K562 (cell line): Measurements from ENCODE around the gene ROBO1. TPM values are rescaled to one million over a fixed set of nuclear protein-coding genes. Genes with fewer than 3 reads are reported as not detected.

Experiments used
- ATAC-seq: fragments of 200-7000 bp; cut with Tn5 transposase; 3 replicates; pipeline ENCODE4 v1.9.1; 2020; ENCODE audit warnings: moderate library complexity
- BruUV-seq: library from RNA; stranded (reverse); fragments of 400-500 nt; replicated peaks from 2 replicates; lab custom pipeline; 2021; lab: Mats Ljungman, UMichigan
- CTCF ChIA-PET: fragments of 300-600 bp; formaldehyde crosslinking; extraction: SDS; loops from one replicate; lab custom pipeline; 2021; ENCODE audit warnings: low intra/inter-chr PET ratio; lab: Yijun Ruan, JAX
- POLR2A ChIA-PET: fragments of 300-600, 350-650 bp; sonication (Branson Sonifier 250); formaldehyde crosslinking; extraction: SDS; loops from one replicate; lab custom pipeline; 2021; ENCODE audit warnings: antibody characterized with exemption, inconsistent platforms; lab: Yijun Ruan, JAX
- DNase-seq, 4 experiments: peaks; one replicate each; pipeline versions ENCODE4 v3.0.0 to v3.0.0-alpha.2; 2011 to 2018; ENCODE audit warnings: low spot score in 3 of 4, mixed read lengths in 3 of 4; ENCODE audit errors: extremely low read depth in 1 of 4
- FAIRE-seq: peaks from 2 replicates; lab custom pipeline; 2011; peaks lifted over from hg19 to GRCh38; lab: Jason Lieb, UNC
- H2AFZ ChIP-seq: 2 replicates; pipeline ENCODE4 v1.6.0; 2011; ENCODE audit warnings: low read depth, low read length, control low read depth, inconsistent platforms
- H3K27ac ChIP-seq: fragments of 200-600 bp; 3 replicates; pipeline ENCODE4 v1.8.0; 2011; ENCODE audit warnings: low read depth, mild to moderate bottlenecking, control low read depth, inconsistent platforms, low read length, moderate library complexity, mixed read lengths; ENCODE audit errors: extremely low read depth
- H3K27me3 ChIP-seq, 2 experiments: fragments of 300-600 bp in 1 of 2; 2 replicates in 1 of 2; 3 replicates in 1 of 2; pipeline versions ENCODE4 v1.6.0 to v1.8.0; 2011; ENCODE audit warnings: inconsistent platforms in 2 of 2, low read length in 2 of 2, mild to moderate bottlenecking in 1 of 2, mixed read lengths in 1 of 2, moderate library complexity in 1 of 2; ENCODE audit not compliant: control insufficient read depth in 2 of 2, insufficient read depth in 2 of 2
- H3K36me3 ChIP-seq: fragments of 300-600 bp; 3 replicates; pipeline ENCODE4 v1.8.0; 2011; ENCODE audit warnings: mild to moderate bottlenecking, low read length, inconsistent platforms; ENCODE audit not compliant: control insufficient read depth, insufficient read depth
- H3K4me1 ChIP-seq, 2 experiments: fragments of 200-600 bp in 1 of 2; replicated peaks in 1 of 2; 2 replicates in 1 of 2; 3 replicates in 1 of 2; pipeline versions ENCODE4 v1.5.1 to v1.8.0; 2011; ENCODE audit warnings: inconsistent platforms in 2 of 2, low read length in 2 of 2, mild to moderate bottlenecking in 1 of 2, mixed read lengths in 1 of 2, moderate library complexity in 1 of 2; ENCODE audit not compliant: control insufficient read depth in 2 of 2, insufficient read depth in 2 of 2
- H3K4me2 ChIP-seq: 2 replicates; pipeline ENCODE4 v1.6.1; 2011; ENCODE audit warnings: low read length, control low read depth, inconsistent platforms, mixed read lengths; ENCODE audit not compliant: insufficient read depth
- H3K4me3 ChIP-seq: fragments of 200-600 bp; sonication (generic), shearing (Covaris generic); 2 replicates; pipeline ENCODE4 v1.5.1; 2016; ENCODE audit warnings: control low read depth, inconsistent platforms
- H3K79me2 ChIP-seq: fragments of 200-600 bp; 3 replicates; pipeline ENCODE4 v1.8.0; 2011; ENCODE audit warnings: low read length, inconsistent platforms; ENCODE audit not compliant: control insufficient read depth, insufficient read depth
- H3K9ac ChIP-seq, 2 experiments: 2 replicates each; pipeline versions ENCODE4 v1.6.0 to v1.6.1; 2011; ENCODE audit warnings: low read depth in 2 of 2, low read length in 2 of 2, control low read depth in 1 of 2, inconsistent platforms in 1 of 2, mild to moderate bottlenecking in 1 of 2, mixed read lengths in 1 of 2; ENCODE audit not compliant: insufficient read depth in 1 of 2
- H3K9me1 ChIP-seq: one replicate; pipeline ENCODE4 v1.6.0; 2011; ENCODE audit warnings: inconsistent platforms, mild to moderate bottlenecking, low read length, moderate library complexity; ENCODE audit not compliant: control insufficient read depth, insufficient read depth
- H3K9me3 ChIP-seq: replicated peaks from 2 replicates; pipeline ENCODE4 v1.5.1; 2011; ENCODE audit warnings: low read depth, low read length, inconsistent platforms; ENCODE audit not compliant: control insufficient read depth, insufficient read depth
- H4K20me1 ChIP-seq: replicated peaks from 2 replicates; pipeline ENCODE4 v1.6.1; 2011; ENCODE audit warnings: low read length, inconsistent platforms, mixed read lengths; ENCODE audit not compliant: control insufficient read depth, insufficient read depth
- CEBPB ChIP-seq: fragments of 450-650 bp; IDR thresholded peaks from 2 replicates; pipeline ENCODE4 v1.6.1; 2016; ENCODE audit warnings: missing genetic modification characterization, missing compliant biosample characterization
- CEBPG ChIP-seq, 3 experiments: fragments of 200-800 bp in 1 of 3; sonication (Bioruptor generic) in 1 of 3; sonication (generic) in 1 of 3; formaldehyde crosslinking in 1 of 3; IDR thresholded peaks in 2 of 3; conservative IDR thresholded peaks in 1 of 3; 2 replicates each; pipeline versions ENCODE4 v1.6.1 to v1.8.0; 2016 to 2022; ENCODE audit warnings: missing compliant biosample characterization in 2 of 3, missing genetic modification characterization in 2 of 3, mild to moderate bottlenecking in 1 of 3, missing genetic modification reagents in 1 of 3
- NFXL1 ChIP-seq: fragments of 450-650 bp; formaldehyde crosslinking; IDR thresholded peaks from 2 replicates; pipeline ENCODE4 v1.4.0; 2021; ENCODE audit warnings: mild to moderate bottlenecking
- SNIP1 ChIP-seq: fragments of 450-650 bp; IDR thresholded peaks from 2 replicates; pipeline ENCODE4 v1.7.1; 2017; ENCODE audit warnings: low read depth, mild to moderate bottlenecking
- THAP7 ChIP-seq: fragments of 250-450 bp; sonication (Bioruptor Pico); IDR thresholded peaks from 2 replicates; pipeline ENCODE4 v1.5.0; 2021
- ZFP30 ChIP-seq: fragments of 250-450 bp; sonication (Bioruptor Pico); IDR thresholded peaks from 2 replicates; pipeline ENCODE4 v1.8.0; 2022; ENCODE audit warnings: moderate library complexity, mild to moderate bottlenecking, inconsistent platforms, borderline replicate concordance
- WGBS: fragments of 100-300 bp; shearing (Covaris generic); methylation state at CpG from one replicate; pipeline ENCODE4 v1.1.6; 2016; ENCODE audit warnings: low coverage, mixed read lengths; ENCODE audit not compliant: insufficient coverage; ENCODE audit errors: missing lambda C conversion rate; 5-methylcytosine and 5-hydroxymethylcytosine counted together
- in situ Hi-C: fragments of 300-500 bp; cut with MboI; formaldehyde crosslinking; loops from 4 replicates; pipeline ENCODE4 v1.15.0; 2018; ENCODE audit warnings: inconsistent platforms, mixed read lengths
- intact Hi-C: fragments of 100-400 bp; cut with micrococcal nuclease; formaldehyde crosslinking; loops from 2 replicates; pipeline ENCODE4 v1.14.2; 2022
- polyA plus RNA-seq, 8 experiments: library from polyadenylated mRNA; depleted of rRNA in 4 of 8; stranded (reverse) in 5 of 8; unstranded in 3 of 8; fragments of >200 nt; fragmentation: Nextera tagmentation in 2 of 8; fragmentation: Illumina TruSeq in 1 of 8; extraction: Ambion mirVana in 2 of 8; extraction: Trizol in 1 of 8; gene quantifications; 2 replicates each; pipeline versions ENCODE4 v1.2.1 to v1.2.3, GENCODE V29; 2011 to 2014; ENCODE audit warnings: inconsistent platforms in 1 of 8, missing spikeins in 1 of 8
- total RNA-seq, 7 experiments: library from RNA; depleted of rRNA in 6 of 7; stranded (reverse); fragments of >200 nt in 6 of 7; fragmentation: Illumina TruSeq in 2 of 7; extraction: Trizol in 2 of 7; gene quantifications; 2 replicates each; pipeline versions ENCODE4 v1.2.1 to v1.2.3, GENCODE V29; 2011 to 2021; ENCODE audit warnings: low replicate concordance in 1 of 7

ROBO1 gene
- total and polyA plus RNA-seq, 9 of the 15 experiments (the other 6 are each of a cell fraction or from before 2014, with no cell fraction given), result 0.01 to 0.53 (median 0.17) TPM; not detected in 5

- TF ChIP-seq CEBPB (peak; percentile 46; the same call in 1 of the 2 replicates), SNIP1 (no peak), THAP7 (CRISPR knock-in tag) (no peak), NFXL1 (CRISPR knock-in tag) (no peak), CEBPG (CRISPR knock-in tag; IDR thresholded peaks at IDR 0.05) (no peak), CEBPG (tag; conservative IDR thresholded peaks at IDR 0.05 in 1 of 2, IDR thresholded peaks at IDR 0.05 in 1 of 2) (peak in 1 of 2 experiments; percentile 76; a peak in 2 of 4 replicates), ZFP30 (CRISPR knock-in tag) (no peak)
- Histone ChIP-seq H3K79me2 (no peaks in the 10 kb centered on the region), H3K27me3 (no peaks in the 10 kb centered on the region), H3K9me3 (no peaks in the 10 kb centered on the region), H3K9me1 (no peaks in the 10 kb centered on the region), H3K4me1 (no peaks in the 10 kb centered on the region), H3K4me3 (no peak overlapping the region), H2AFZ (no peak overlapping the region), H4K20me1 (no peaks in the 10 kb centered on the region), H3K9ac (no peak overlapping the region), H3K4me2 (no peak overlapping the region), H3K36me3 (no peaks in the 10 kb centered on the region), H3K27ac (no peak overlapping the region)
- ATAC-seq (no peak), DNase-seq (no peak), FAIRE-seq (no peak)
- CTCF ChIA-PET, result no interaction called here
- BruUV-seq, result no TSS peak
- WGBS, result 0% methylated on average over 3 of the region's 3 CpGs
- intact Hi-C loops, result no loop called here
- in situ Hi-C loops, result no loop called here
- POLR2A ChIA-PET, result no interaction called here
These were observed 97.6 kb downstream of the ROBO1 start for GRCh38 chr3:79670178-79670577.
